ENCODE data around the gene GPM6B. TPM values are rescaled to one million over a fixed set of nuclear protein-coding genes. Genes with fewer than 3 reads are reported as not detected.

GPM6B gene
- total RNA-seq, 6 experiments from 2014 or later: not detected

DNA sequence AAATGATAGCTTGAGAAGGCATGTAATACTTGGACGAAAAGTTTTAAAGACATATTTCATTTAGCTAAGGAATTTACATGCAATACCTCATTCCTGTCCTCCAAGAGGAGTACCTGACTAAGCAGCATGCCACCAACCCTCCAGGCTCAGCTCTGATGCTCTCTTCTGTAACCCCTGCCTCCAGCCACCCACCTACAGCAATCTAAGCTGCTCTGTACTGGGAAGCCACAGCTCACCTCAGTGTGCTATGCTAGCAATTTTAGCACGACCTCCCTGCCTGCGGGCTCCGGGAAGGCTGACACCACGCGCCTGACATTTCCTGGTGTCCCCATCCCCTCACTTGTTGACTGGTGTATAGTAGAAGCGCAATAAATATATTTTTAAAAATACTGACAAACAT, 23.2 kb upstream of the GPM6B start:
- Mint-ChIP-seq H3K27ac (no peak overlapping the region), H3K27me3 (ENCODE audit: insufficient read depth) (peaks cover 4% of the 10 kb centered on the region; the same call in 1 of the 2 replicates), H3K4me3 (no peak overlapping the region), H3K4me1 (ENCODE audit: low read depth) (no peaks in the 10 kb centered on the region), H3K9me3 (no peaks in the 10 kb centered on the region), H3K36me3 (ENCODE audit: low read depth) (no peaks in the 10 kb centered on the region)
- TF ChIP-seq, protein P1, sequence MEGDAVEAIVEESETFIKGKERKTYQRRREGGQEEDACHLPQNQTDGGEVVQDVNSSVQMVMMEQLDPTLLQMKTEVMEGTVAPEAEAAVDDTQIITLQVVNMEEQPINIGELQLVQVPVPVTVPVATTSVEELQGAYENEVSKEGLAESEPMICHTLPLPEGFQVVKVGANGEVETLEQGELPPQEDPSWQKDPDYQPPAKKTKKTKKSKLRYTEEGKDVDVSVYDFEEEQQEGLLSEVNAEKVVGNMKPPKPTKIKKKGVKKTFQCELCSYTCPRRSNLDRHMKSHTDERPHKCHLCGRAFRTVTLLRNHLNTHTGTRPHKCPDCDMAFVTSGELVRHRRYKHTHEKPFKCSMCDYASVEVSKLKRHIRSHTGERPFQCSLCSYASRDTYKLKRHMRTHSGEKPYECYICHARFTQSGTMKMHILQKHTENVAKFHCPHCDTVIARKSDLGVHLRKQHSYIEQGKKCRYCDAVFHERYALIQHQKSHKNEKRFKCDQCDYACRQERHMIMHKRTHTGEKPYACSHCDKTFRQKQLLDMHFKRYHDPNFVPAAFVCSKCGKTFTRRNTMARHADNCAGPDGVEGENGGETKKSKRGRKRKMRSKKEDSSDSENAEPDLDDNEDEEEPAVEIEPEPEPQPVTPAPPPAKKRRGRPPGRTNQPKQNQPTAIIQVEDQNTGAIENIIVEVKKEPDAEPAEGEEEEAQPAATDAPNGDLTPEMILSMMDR (IDR thresholded peaks at IDR 0.05): no peak
- DNase-seq: no peak

DNA sequence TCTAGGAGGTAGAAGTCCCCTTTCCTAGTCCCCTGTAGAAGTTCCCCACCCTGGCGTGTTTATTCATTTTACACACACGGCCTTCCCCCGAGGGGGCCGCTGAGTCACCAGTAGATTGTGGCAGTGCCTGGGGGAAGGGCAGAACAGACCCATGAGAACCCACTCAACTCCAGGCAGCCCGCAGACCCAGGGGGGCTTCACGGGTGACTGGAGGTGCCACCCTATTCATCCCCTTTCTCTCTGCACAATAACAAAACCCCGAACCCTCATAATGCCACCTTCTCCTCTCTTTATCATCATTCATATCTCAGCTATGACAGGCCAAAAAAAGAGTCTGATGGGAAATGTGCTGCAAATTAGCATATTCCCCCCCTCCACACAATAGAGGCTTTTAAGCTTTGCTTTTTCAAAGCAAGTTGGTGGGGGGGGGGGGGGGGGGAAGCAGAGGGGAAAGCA, 20.4 kb upstream of the GPM6B start:
- Mint-ChIP-seq H3K27me3 (ENCODE audit: insufficient read depth) (peaks cover 4% of the 10 kb centered on the region; the same call in 1 of the 2 replicates), H3K27ac (no peak overlapping the region), H3K4me1 (ENCODE audit: low read depth) (no peaks in the 10 kb centered on the region), H3K9me3 (no peaks in the 10 kb centered on the region), H3K4me3 (no peak overlapping the region), H3K36me3 (ENCODE audit: low read depth) (no peaks in the 10 kb centered on the region)
- TF ChIP-seq, protein P1 (IDR thresholded peaks at IDR 0.05): no peak
- no peak for DNase-seq

DNA sequence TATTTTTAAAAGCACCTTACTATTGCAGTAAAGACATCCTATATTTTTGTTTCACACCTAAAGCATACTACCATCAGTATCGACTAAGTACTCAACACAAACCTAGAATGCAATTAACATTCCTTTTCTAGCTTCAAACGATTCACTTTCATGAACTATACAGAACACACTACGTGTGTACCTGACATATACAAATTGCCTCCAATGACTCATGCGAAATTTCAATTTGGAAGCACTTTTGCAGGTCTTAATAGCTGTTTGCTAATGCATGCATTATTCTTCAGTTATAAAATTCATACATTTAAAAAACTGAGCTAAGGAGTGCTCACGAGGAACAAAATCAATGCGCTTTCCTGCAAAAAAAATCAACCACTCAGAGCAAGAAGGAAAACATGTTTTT, 19.7 kb upstream of the GPM6B start:
- TF ChIP-seq, protein P1 (IDR thresholded peaks at IDR 0.05): no peak
- Mint-ChIP-seq H3K36me3 (ENCODE audit: low read depth) (no peaks in the 10 kb centered on the region), H3K4me3 (no peak overlapping the region), H3K27me3 (ENCODE audit: insufficient read depth) (peaks cover 3% of the 10 kb centered on the region; the same call in 1 of the 2 replicates), H3K27ac (no peak overlapping the region), H3K9me3 (no peaks in the 10 kb centered on the region), H3K4me1 (ENCODE audit: low read depth) (no peaks in the 10 kb centered on the region)
- no peak for DNase-seq

DNA sequence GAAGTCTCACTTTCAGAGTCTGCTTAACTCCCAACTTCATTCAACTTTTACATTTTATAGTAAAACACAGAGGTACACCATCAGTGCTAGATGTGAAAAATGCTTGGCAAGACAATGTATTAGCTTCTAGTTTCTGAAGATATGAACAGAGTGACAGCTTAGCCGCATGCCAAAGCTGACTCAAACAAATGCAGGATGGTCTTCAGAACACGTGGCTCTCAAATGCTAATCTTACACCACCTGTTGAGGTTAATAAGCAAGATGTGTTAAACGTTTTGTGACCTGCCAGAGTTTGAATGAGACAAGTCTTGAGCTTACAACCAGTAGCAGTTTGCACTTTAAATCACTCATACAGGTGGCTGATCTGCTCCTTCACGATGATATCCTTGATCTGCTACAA, 18.9 kb upstream of the GPM6B start:
- H3K4me1 Mint-ChIP-seq (ENCODE audit: low read depth): no peaks in the 10 kb centered on the region

DNA sequence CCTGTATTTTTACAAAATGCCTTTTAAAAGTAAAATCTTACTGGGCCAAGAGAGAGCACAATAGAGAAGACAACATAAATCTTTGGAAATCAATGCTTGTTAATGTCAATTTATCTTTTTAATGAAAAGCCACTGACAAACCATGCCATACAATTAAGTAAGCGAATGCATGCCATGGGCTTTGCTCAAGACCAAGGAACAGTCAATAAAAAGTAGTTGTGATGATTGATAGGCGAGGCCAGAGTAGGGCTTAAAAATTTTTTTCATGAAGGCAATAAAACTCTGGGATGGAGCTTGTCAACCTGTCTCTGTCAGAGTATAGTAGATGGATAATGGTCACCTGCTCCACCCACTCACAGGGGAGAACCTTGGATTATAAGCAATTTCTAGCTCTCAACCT, 17.5 kb upstream of the GPM6B start:
- Mint-ChIP-seq H3K4me3 (no peak overlapping the region), H3K27me3 (ENCODE audit: insufficient read depth) (peaks cover 2% of the 10 kb centered on the region; the same call in 1 of the 2 replicates)

More for the DNA sequence above, 18.9 kb upstream of the GPM6B start:
- no peak overlapping the region for H3K4me3 Mint-ChIP-seq
- DNase-seq: no peak
- H3K27me3 Mint-ChIP-seq (ENCODE audit: insufficient read depth): peaks cover 2% of the 10 kb centered on the region; the same call in 1 of the 2 replicates
- H3K27ac Mint-ChIP-seq: no peak overlapping the region
- no peaks in the 10 kb centered on the region for H3K36me3 Mint-ChIP-seq (ENCODE audit: low read depth)
- TF ChIP-seq, protein P1 (IDR thresholded peaks at IDR 0.05): no peak
- H3K9me3 Mint-ChIP-seq: no peaks in the 10 kb centered on the region

More for the DNA sequence above, 17.5 kb upstream of the GPM6B start:
- DNase-seq: no peak
- Mint-ChIP-seq H3K9me3 (no peaks in the 10 kb centered on the region), H3K27ac (no peak overlapping the region), H3K36me3 (ENCODE audit: low read depth) (no peaks in the 10 kb centered on the region), H3K4me1 (ENCODE audit: low read depth) (no peaks in the 10 kb centered on the region)
- TF ChIP-seq, protein P1 (IDR thresholded peaks at IDR 0.05): no peak

Data from HFFc6 (cell line).